ENCODE measurements around the gene TEAD3. TPM values are rescaled to one million over a fixed set of nuclear protein-coding genes. Genes with fewer than 3 reads are reported as not detected.
"Not testable (repeated sequence)": the region's sequence is repeated elsewhere in the genome, so short reads cannot be mapped to it uniquely, and the experiment has no call there.

TEAD3 gene
- polyA plus RNA-seq, 4 donors: 37.1 to 56.7 (median 43.5) TPM

DNA sequence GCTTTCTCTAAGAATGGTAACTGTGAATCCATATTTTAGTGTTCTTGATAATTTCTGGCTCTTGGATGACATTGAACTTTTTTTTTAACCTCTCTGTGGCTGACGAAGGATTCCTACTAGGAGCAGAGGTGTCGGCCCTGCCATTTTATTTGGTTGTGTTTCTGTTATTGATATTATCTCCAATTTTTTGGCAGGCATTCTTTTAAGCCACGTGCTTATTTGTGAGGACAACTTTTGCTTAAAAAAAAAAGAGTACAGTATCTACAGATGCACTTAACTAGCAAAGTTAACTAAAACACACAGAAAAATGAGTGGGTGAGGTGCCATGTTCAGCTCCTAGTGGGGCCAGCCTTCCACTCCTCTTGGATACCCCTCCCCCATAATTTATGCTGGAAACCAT is 43.6 kb downstream of the TEAD3 start:
- no peak for DNase-seq (ENCODE audit: low read depth in 4 of 4, low spot score in 3 of 4)

DNA sequence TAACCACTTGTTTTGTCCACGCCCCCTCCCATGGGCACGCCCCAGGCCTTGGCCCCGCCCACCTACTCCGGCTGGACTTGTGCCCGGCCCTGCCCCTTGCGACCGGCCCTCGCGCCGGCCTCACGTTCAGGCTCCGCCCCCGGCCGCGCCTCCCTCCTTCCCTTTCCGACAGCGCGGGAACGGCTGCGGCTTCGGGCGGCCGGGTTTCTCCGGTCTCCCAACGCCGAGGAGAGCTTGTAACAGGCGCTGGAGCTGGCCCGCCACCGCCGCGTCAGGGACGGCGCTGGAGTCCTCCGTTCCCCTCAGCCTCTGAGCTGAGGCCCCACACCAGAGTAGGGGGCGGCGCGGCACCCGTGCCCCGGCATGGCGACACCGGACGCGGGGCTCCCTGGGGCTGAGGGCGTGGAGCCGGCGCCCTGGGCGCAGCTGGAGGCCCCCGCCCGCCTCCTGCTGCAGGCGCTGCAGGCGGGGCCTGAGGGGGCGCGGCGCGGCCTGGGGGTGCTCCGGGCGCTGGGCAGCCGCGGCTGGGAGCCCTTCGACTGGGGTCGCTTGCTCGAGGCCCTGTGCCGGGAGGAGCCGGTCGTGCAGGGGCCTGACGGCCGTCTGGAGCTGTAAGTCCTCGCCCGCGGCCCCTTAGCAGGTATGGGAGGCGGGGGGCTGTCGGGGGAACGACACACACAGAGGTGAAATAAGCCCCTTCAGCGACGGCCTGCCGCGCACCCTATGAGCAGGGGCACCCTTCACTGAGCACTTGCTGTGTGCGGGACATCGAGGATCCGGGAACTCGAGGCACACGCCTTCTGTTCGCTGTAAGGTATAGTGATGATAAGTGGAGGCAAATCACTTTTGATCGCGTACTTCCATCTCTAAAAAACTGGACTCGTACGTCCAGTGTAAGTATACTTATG is 44.4 kb downstream of the TEAD3 start, which contains the start of gene FANCE:
TSS of gene FANCE (plus strand) at position 156 of the 908 bp plus-strand sequence. CDS start at position 364, 208 bp downstream.
- DNase-seq (ENCODE audit: low read depth in 4 of 4, low spot score in 3 of 4): peak; percentile 78 to 91 (median 87)

DNA sequence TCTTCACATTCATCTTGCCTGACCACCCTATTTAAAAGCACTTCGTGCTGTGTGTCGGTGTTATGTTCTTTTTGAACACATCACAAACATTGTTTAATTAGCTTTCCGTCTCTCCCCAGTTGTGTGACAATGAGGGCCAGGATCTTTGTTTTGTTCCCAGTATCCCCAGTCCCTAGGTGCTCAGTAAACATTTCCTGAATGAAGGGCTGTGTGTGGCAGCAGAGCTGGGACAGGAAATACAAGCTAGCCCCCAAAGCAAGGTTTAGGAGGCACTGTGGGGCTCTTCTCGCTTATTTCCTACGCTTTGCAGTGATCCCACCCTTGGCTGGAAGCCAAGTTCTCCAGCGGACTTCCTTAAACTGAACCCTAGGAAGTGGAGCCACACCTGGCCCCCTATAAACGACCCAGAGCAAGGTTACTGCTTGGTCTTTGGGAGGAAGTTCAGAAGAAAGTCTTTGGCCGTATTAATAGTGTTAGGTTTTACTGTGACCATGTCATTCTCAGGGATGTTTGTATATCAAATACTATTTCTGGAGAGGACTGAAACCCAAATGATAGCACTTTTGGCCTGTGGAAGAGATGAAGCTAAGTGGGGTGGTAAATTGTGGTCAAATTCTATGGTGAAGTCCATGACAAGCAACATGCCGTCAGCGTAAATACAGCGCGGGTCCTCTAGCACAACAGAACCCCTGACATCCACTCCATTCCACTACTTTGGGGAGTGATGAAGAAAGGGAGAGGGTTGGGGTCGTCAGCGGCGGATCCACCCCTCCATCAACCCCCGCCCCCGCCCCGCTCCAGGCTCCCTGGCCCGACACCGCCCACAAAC is 45.3 kb downstream of the TEAD3 start:
- no peak for DNase-seq (ENCODE audit: low read depth in 4 of 4, low spot score in 3 of 4)

DNA sequence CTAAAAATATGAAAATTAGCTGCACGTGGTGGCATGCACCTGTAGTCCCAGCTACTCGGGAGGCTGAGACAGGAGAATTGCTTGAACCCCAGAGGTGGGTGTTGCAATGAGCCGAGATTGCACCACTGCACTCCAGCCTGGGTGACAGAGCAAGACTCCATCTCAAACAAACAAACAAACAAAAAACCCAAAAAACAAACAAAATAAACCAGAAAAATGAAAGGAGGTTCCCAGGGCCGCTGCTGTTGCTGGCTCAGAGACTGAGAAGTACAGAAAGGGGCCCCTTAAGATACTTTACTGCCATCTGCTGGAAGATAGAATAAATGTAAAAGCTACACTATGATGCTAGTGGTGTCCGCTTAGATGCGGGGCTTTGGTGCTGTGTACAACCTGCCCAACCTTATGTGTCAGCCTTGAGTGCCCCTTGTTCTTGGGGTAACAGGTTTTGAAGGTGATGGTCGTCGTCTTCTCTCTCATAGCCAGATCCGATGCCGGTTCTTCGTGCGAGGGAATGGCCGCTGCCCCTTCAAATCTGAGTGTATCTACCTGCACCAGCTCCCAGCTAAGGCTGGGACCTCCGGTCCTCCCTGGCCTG is 47.5 kb downstream of the TEAD3 start:
- DNase-seq (ENCODE audit: low read depth in 4 of 4, low spot score in 3 of 4): peak in 2 of 4 donors; percentile 52 to 57

DNA sequence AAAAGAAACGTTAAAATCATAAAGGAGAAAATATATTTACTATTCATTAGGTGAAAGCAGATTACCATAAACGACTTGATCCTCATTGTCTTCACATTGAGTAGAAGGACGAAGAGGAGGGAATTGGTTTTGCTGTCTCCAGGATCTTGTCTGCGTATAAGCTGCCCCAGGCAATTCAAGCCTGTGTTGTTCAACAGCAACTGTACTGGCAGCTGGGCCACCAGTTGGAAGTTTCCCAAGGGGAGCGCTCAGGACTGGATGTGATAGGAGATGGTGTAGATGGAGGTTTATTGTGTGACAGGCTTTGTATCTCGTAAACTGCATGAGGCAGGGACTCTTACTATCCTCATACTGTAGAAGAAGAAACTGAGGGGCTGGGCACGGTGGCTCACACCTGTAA is 48.7 kb downstream of the TEAD3 start:
- DNase-seq (ENCODE audit: low read depth in 4 of 4, low spot score in 3 of 4): no peak

DNA sequence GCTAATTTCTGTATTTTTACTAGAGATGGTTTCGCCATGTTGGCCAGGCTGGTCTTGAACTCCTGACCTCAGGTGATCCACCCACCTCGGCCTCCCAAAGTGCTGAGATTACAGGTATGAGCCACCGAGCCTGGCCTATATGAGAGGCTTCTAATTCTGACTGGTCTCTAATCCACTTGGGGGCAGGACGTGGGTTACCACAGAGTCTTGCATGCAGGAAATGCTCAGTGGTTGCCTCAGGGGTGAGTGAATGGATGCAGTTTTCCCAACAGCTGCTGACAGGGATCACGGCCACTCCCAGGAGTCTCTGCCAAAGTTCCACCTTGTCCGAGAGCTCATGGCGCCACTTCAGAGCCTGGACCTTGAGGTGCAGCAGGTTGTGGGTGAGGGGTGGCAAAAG is 51.2 kb downstream of the TEAD3 start:
- no peak for DNase-seq (ENCODE audit: low read depth in 4 of 4, low spot score in 3 of 4)

DNA sequence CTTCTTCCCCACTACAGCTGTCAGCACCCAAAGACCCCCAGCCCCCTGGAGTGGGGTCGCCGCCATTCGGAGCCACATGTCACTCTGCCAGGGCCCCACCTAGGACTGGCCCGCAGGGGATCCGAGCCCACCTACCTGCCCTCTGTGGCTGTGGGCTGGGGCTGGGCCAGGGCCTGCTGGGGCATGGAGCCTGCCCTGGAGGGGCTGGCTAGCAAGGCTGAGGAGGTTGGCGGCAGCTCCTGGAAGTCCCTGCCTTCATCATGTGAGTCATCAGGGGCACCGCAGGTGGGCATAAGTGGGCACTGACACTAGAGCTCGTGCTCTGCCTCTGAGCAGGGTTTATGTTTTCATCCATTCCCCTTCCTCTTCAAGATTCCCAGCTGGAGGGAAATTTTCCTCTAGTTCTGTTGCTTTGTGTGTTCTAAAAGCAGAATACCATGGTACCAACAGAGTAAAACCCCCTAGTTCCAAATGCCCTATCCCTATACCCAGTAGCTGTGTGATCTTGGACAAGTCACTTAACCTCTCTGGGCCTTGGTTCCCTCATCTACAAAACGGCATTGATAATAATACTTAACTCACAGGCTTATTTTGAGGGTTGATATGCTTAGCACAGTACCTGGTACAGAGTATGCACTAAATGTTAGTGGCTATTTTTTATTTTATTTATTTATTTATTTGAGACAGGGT is 53.4 kb downstream of the TEAD3 start:
- DNase-seq (ENCODE audit: low read depth in 4 of 4, low spot score in 3 of 4): no peak

DNA sequence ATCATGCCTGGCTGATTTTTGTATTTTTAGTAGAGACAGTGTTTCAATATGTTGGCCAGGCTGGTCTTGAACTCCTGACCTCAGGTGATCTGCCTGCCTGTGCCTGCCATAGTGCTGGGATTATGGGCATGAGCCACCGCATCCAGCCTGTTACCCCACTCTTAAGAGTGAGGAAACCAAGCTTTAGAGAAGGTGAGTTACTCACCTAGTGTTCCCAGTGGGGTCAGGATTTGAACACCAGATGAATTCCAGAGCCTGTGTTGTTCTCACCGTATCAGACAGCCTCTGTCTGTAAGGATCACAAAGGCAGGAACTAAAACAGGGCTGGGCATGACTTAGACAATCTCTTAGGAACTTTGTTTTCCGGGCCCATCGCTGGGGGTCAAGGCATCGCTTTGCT is 54.2 kb downstream of the TEAD3 start:
- no peak for DNase-seq (ENCODE audit: low read depth in 4 of 4, low spot score in 3 of 4)

DNA sequence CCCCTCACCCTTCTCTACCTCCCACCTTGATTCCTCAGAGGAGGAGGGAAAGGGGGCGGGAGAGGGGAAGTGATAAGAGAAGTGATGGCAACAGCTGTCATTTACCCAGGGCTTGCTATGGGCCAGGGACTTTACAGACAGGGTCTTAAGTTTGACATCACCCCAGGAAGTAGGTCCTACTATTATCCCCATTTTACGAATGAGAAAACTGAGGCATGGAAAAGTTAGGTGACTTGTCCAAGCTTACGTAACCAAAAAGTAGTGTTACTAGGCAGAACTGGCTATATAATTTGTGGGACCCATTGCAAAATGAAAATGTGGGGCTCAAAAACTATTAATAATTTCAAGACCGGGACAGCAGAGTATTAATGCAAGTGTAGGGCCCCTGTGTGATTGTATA is 55.2 kb downstream of the TEAD3 start:
- no peak for DNase-seq (ENCODE audit: low read depth in 4 of 4, low spot score in 3 of 4)

DNA sequence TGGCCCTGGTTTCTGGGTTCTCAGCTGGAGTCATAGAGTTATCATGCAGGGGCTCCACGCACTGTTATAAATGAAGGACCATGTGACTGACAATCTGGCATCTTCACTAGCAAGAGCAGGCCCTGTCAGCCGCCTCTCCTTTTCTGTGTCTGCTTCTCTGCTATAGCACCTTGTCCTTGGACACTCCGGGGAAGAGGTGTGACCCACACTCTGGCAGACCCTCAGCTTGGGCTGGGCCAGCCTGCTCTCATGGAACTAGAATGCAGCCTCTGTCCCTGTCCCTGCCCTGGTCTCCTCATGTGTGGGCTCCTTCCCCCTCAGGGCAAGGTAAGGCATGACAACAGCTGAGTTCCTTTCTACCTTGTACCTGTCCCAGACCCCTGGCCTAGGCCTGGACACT is 55.7 kb downstream of the TEAD3 start:
- no peak for DNase-seq (ENCODE audit: low read depth in 4 of 4, low spot score in 3 of 4)

DNA sequence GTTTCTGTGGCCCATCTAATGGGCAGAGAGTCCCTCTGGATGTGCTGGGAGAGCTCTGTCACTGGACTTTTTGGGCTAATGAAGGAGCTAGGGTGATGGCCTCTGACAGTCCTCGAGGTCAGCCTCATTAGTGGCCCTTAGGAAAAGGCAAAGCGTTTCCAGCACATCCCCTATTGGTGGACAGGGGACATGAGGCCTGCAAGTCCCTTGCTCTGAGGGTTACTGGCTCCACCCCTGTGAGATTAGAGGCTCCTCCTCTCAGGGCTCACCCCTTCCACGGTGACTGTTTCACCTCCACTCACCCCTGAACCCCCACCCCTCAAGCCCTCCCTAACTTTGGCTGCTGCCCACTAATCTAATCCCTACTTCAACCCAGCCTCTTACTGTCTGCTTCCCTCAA is 57.6 kb downstream of the TEAD3 start:
- DNase-seq (ENCODE audit: low read depth in 4 of 4, low spot score in 3 of 4): no peak

DNA sequence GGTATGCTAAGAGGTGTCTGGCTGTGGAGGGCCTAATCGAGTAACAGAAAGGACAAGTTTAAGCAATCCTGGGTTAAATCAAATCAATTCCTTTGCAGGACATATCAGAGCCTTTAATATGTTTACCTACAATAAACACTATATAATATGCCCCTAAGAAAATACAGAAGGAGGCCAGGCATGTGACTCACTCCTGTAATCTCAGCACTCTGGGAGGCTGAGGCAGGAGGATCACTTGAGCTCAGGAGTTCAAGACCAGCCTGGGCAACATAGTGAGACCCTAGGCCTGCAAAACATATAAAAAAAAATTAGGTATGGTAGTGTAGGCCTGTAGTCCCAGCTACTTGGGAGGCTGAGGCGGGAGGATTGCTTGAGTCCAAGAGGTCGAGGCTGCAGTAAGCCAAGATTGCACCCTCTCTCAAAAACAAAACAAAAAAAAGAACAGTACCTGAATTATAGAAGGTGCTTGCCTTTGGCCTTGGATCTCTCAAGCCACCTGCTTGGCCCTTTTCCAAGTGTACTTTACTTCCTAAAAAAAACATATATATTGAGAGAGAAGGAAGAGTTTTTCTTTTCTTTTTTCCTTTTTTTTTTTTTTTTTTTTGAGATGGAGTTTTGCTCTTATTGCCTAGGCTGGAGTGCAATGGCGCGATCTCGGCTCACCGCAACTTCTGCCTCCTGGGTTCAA is 58.4 kb downstream of the TEAD3 start:
- DNase-seq (ENCODE audit: low read depth in 4 of 4, low spot score in 3 of 4): not testable (repeated sequence)

DNA sequence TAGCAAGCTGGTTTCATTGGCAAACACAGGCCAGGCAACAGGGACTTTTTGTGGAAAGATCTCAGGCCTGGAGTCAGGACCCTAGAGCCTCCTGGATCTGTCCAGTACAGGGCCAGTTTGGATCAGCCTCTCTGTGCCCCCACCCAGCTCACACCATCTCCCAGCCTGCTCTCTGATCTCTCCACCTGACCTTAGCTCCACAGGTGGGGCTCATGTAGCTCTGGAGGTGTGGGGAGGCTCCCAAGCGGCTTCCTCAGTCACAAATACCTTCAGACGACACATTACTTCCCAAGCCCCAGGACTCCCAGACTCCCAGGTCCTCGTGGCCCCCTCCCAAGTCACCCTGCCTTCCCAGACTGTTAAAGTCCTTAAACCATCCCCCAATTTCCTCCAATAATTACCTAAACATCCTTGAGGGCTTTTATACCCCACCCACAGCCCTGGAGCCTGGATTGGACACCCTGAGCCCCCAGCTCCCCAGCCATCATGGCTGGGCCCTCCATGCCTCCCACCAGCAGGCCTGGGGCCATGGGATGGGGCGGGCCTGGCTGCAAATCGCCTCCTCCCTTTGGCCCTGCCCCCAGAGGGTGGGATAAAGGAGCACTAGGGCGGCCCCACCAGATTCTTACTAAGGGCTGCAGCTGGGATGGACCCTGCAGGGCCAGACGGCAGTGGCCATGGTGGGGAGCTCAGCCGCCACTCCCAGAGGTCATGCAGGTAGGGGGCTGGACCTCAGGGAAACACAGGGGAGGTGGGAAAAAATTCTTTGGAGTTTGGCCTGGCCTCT is 60.6 kb downstream of the TEAD3 start:
- no peak for DNase-seq (ENCODE audit: low read depth in 4 of 4, low spot score in 3 of 4)

DNA sequence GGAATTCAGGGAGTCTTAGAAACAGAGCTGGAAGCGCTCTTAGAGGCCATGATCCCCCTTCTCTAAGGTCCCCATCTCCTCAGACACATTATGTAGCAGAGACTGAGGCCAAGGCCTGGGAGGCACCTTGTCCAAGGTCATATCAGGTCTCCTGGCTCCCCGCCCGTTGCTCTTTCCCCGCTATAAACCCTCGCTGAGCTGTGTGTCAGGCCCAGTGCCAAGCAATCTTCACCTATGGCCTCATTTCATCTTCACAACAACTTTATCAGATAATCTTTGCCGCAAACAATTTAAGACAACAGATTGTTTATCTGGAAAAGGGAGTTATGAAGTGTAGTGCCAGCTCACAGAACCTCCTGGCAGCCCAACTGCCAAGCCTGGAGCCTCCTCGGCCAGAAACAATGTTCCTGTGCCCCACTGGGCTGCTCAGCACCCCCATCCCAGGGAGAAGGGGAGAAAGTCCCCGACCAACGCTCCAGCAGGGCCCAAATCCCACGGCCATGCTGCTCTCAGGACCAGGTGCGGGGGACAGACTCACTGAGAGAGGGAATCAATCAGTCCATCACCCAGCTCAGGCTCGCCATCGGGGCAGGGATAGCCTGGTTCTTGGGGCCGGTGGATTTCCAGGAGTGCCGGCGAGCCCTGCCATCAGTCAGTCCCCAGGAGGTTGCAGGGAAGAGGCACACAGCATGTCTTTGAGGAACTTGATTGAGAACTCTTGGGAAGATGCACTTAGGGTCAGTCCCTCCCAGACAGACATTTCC is 61.6 kb downstream of the TEAD3 start:
- no peak for DNase-seq (ENCODE audit: low read depth in 4 of 4, low spot score in 3 of 4)

DNA sequence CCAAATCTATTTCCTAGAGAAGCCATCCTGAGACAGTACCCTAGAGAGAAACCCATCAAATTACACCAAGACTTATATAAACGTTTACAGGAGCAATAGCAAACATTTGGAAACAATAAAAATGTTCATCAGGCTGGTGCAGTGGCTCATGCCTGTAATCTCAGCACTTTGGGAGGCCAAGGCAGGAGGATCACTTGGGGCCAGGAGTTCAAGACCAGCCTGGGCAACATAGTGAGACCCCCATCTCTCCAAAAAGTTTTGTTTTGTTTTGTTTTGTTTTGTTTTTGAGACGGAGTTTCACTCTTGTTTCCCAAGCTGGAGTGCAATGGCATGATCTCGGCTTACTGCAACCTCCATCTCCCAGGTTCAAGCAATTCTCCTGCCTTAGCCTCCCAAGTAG is 64.2 kb downstream of the TEAD3 start:
- DNase-seq (ENCODE audit: low read depth in 4 of 4, low spot score in 3 of 4): not testable (repeated sequence)

DNA sequence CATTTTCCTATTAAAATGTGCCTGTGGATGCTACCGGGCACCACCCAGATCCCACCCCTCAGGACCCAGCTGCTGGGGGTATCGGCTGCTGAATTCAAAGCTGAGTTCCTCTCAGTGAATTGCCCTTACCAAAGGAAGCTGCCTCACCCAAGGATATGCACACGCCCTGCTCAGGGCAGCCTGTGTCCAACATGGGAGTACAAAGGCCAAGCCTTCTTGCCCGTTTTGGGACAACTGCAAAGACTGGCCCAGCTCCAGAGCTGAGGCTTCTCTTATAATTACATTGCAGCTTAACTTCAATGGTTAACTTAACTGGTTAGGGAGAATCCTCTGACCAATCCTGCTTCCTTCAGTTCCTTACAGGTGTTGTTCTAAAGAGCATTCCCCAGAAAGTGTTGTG is 64.6 kb downstream of the TEAD3 start:
- DNase-seq (ENCODE audit: low read depth in 4 of 4, low spot score in 3 of 4): no peak

DNA sequence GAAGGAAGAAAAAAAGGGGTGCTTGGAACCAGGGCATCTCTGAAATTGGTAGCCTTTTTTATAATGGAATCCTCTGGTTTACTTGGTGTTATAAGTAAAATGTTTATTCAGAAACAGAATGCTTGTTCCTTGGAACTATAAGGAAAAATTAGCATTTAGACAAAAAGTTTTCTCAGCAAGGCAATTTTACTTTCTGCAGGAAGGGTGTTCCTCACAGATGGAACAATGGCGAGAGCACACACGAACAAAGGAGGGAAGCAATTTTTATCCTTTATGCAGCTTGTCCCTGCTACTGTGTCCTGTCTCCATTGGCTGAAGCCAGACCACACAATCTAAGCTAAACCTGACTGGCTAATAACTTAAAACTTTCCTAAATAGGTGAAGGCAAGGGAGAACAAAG is 67.4 kb downstream of the TEAD3 start:
- DNase-seq (ENCODE audit: low read depth in 4 of 4, low spot score in 3 of 4): no peak

DNA sequence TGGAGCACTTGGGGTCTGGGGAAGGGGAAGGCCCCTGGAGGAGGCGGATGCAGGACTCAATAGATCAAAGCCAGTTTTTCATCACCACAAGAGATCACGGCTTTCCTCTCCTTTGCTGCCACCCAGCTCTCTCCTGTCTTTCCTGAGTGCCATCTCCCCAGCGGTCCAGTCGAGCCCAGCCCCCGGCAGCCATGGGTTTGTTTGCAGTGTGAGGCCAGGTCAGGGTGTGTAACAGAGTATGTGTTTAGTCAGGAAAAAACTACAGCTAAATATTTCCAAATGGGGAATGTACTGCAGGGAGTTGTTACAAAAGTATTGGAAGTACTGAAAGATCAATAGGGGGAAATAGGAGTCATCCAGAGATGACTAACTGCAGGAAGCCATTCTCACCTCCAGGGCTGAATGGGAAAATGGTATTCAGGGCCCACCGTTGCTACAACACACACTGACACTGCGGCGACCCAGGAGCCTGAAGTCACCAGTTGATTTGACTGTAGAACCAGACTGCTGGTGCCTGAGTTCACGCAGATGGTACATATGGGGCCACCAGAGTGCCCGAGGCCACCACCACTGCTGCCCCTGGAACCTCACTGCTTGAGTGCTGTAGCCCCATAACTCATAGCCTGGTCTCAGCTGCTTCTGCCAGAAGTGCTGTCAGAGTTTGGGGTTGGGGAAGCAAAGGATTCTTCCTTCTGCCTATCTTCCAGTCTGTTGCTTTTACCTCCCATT is 68.3 kb downstream of the TEAD3 start:
- no peak for DNase-seq (ENCODE audit: low read depth in 4 of 4, low spot score in 3 of 4)
